Endothelial cell of umbilical vein (primary cell): ENCODE measurements around the gene GPR135. TPM values are rescaled to one million over a fixed set of nuclear protein-coding genes. Genes with fewer than 3 reads are reported as not detected.

Source experiments
- BruUV-seq: library from RNA; stranded (reverse); fragments of 400-500 nt; replicated peaks from 2 replicates; lab custom pipeline; 2021; lab: Mats Ljungman, UMichigan
- CTCF ChIA-PET: fragments of 300-600, 350-600 bp; sonication (Branson Sonifier 250); formaldehyde crosslinking; loops from one replicate; lab custom pipeline; 2021; ENCODE audit warnings: antibody characterized with exemption, inconsistent platforms; lab: Charles Lee
- POLR2A ChIA-PET: fragments of 300-600, 350-600 bp; sonication (Branson Sonifier 250); formaldehyde crosslinking; loops from one replicate; lab custom pipeline; 2021; ENCODE audit warnings: antibody characterized with exemption, inconsistent platforms; lab: Charles Lee
- DNase-seq: peaks from one replicate; pipeline ENCODE4 v3.0.0-alpha.2; 2011; ENCODE audit warnings: low read depth, low spot score
- FAIRE-seq: peaks from 2 replicates; lab custom pipeline; 2011; peaks lifted over from hg19 to GRCh38; lab: Jason Lieb, UNC
- H2AFZ ChIP-seq: 2 replicates; pipeline ENCODE4 v1.6.0; 2012; ENCODE audit warnings: low read depth, low read length, control low read depth, inconsistent platforms
- H3K27ac ChIP-seq: 2 replicates; pipeline ENCODE4 v1.5.1; 2011; ENCODE audit warnings: low read depth, mild to moderate bottlenecking, control low read depth, low read length, moderate library complexity; ENCODE audit not compliant: insufficient read depth
- H3K27me3 ChIP-seq, 2 experiments: 2 replicates each; pipeline versions ENCODE4 v1.6.0 to v1.6.1; 2011; ENCODE audit warnings: low read length in 2 of 2, mixed read lengths in 1 of 2; ENCODE audit not compliant: control insufficient read depth in 2 of 2, insufficient read depth in 2 of 2
- H3K36me3 ChIP-seq, 2 experiments: 2 replicates in 1 of 2; 3 replicates in 1 of 2; pipeline ENCODE4 v1.5.1; 2011; ENCODE audit warnings: low read length in 2 of 2, mild to moderate bottlenecking in 1 of 2, moderate library complexity in 1 of 2; ENCODE audit not compliant: control insufficient read depth in 2 of 2, insufficient read depth in 2 of 2; ENCODE audit errors: extremely low read depth in 1 of 2
- H3K4me1 ChIP-seq: 3 replicates; pipeline ENCODE4 v1.5.1; 2011; ENCODE audit warnings: mild to moderate bottlenecking, low read length; ENCODE audit not compliant: control insufficient read depth, insufficient read depth; ENCODE audit errors: extremely low read depth
- H3K4me2 ChIP-seq: 2 replicates; pipeline ENCODE4 v1.6.1; 2011; ENCODE audit warnings: low read length, control low read depth, mixed read lengths; ENCODE audit not compliant: insufficient read depth
- H3K4me3 ChIP-seq, 3 experiments: fragments of 200-600 bp in 1 of 3; sonication (generic), shearing (Covaris generic) in 1 of 3; replicated peaks in 1 of 3; 2 replicates each; pipeline ENCODE4 v1.5.1; 2011 to 2016; ENCODE audit warnings: control low read depth in 3 of 3, low read length in 3 of 3, mild to moderate bottlenecking in 2 of 3, inconsistent platforms in 1 of 3, low read depth in 1 of 3, moderate library complexity in 1 of 3; ENCODE audit not compliant: insufficient read depth in 1 of 3
- H3K79me2 ChIP-seq: 2 replicates; pipeline ENCODE4 v1.6.0; 2012; ENCODE audit warnings: low read length, inconsistent platforms; ENCODE audit not compliant: control insufficient read depth, insufficient read depth
- H3K9ac ChIP-seq: replicated peaks from 2 replicates; pipeline ENCODE3; 2011; ENCODE audit warnings: low read length, control low read depth; ENCODE audit not compliant: insufficient read depth; ENCODE audit errors: extremely low read depth
- H3K9me1 ChIP-seq: replicated peaks from 3 replicates; pipeline ENCODE4 v1.6.0; 2011; ENCODE audit warnings: mild to moderate bottlenecking, low read length; ENCODE audit not compliant: control insufficient read depth, insufficient read depth; ENCODE audit errors: extremely low read depth
- H3K9me3 ChIP-seq: replicated peaks from 2 replicates; pipeline ENCODE4 v1.5.1; 2012; ENCODE audit warnings: low read length, inconsistent platforms; ENCODE audit not compliant: control insufficient read depth, insufficient read depth
- H4K20me1 ChIP-seq: replicated peaks from 2 replicates; pipeline ENCODE3; 2011; ENCODE audit warnings: mild to moderate bottlenecking, low read length; ENCODE audit not compliant: control insufficient read depth, insufficient read depth; ENCODE audit errors: extremely low read depth
- EZH2 ChIP-seq: IDR thresholded peaks from 2 replicates; pipeline ENCODE4 v1.6.1; 2012; ENCODE audit warnings: borderline replicate concordance, low read depth, mild to moderate bottlenecking, moderate library complexity, low read length, inconsistent platforms; ENCODE audit not compliant: severe bottlenecking
- FOS ChIP-seq: IDR thresholded peaks from 2 replicates; pipeline ENCODE4 v1.6.1; 2011; ENCODE audit warnings: mild to moderate bottlenecking, low read length, moderate library complexity, borderline replicate concordance; ENCODE audit not compliant: insufficient read depth
- GATA2 ChIP-seq: IDR thresholded peaks from 2 replicates; pipeline ENCODE4 v1.7.0; 2011; ENCODE audit warnings: low read depth, mild to moderate bottlenecking, moderate library complexity, mixed read lengths, low read length; ENCODE audit not compliant: insufficient read length, insufficient read depth
- JUN ChIP-seq: IDR thresholded peaks from 2 replicates; pipeline ENCODE4 v1.6.1; 2011; ENCODE audit warnings: borderline replicate concordance, low read depth; ENCODE audit not compliant: insufficient read length, insufficient read depth
- MYC ChIP-seq: IDR thresholded peaks from one replicate; pipeline ENCODE4 v1.6.1; 2011; ENCODE audit warnings: mild to moderate bottlenecking, low read depth, low read length
- POLR2A ChIP-seq: IDR thresholded peaks from 2 replicates; pipeline ENCODE4 v1.6.1; 2012; ENCODE audit warnings: low read depth, mild to moderate bottlenecking, control low read depth, low read length
- POLR2AphosphoS5 ChIP-seq: IDR thresholded peaks from 2 replicates; pipeline ENCODE4 v1.6.1; 2012; ENCODE audit warnings: low read depth, mild to moderate bottlenecking, control low read depth, low read length, moderate library complexity; ENCODE audit not compliant: insufficient read depth
- dilution Hi-C: fragments of 300-500 bp; cut with MboI; formaldehyde crosslinking; loops from one replicate; pipeline ENCODE4 v1.15.0; 2019; ENCODE audit warnings: low sequenced_read_pairs; ENCODE audit not compliant: extremely low pct_ligation_motif_present
- intact Hi-C: fragments of 100-400 bp; cut with micrococcal nuclease; formaldehyde crosslinking; loops from one replicate; pipeline ENCODE4 v1.10.0; 2022
- polyA plus RNA-seq, 4 experiments: library from polyadenylated mRNA; depleted of rRNA in 3 of 4; stranded (reverse) in 3 of 4; unstranded in 1 of 4; fragments of >200 nt; gene quantifications; 2 replicates each; pipeline versions ENCODE4 v1.2.1 to v1.2.3, GENCODE V29; 2011 to 2012; ENCODE audit warnings: missing spikeins in 1 of 4
- total RNA-seq: library from RNA; stranded (reverse); gene quantifications from 2 replicates; pipeline ENCODE4 v1.2.3, GENCODE V29; 2021
- TF ChIP-seq, protein P1 (sequence below), 2 donors: IDR thresholded peaks; 1 replicate in 1 of 2; 2 replicates in 1 of 2; pipeline ENCODE4 v1.5.1; 2011; ENCODE audit warnings: low read length in 2 of 2, mild to moderate bottlenecking in 2 of 2, moderate library complexity in 2 of 2, control low read depth in 1 of 2, inconsistent platforms in 1 of 2, low read depth in 1 of 2; ENCODE audit not compliant: insufficient read depth in 1 of 2; ENCODE audit errors: extremely low read depth in 1 of 2
- TF ChIP-seq, protein P2 (sequence below): IDR thresholded peaks from 2 replicates; pipeline ENCODE4 v1.6.1; 2011; ENCODE audit not compliant: insufficient read depth, insufficient read length

The GPR135 gene
- total and polyA plus RNA-seq, 2 donors (not counting 3 experiments of a cell fraction or from before 2014, with no cell fraction given) = 0.80 to 3.4 TPM

- no TSS peak for BruUV-seq
- Histone ChIP-seq H3K4me2 (no peak overlapping the region), H3K4me3 (no peak overlapping the region), H4K20me1 (no peaks in the 10 kb centered on the region), H2AFZ (peak overlapping the region; percentile 34), H3K9me1 (no peaks in the 10 kb centered on the region), H3K27ac (no peak overlapping the region), H3K4me1 (peaks cover 11% of the 10 kb centered on the region), H3K79me2 (no peaks in the 10 kb centered on the region), H3K9me3 (no peaks in the 10 kb centered on the region), H3K27me3 (no peaks in the 10 kb centered on the region), H3K36me3 (no peaks in the 10 kb centered on the region), H3K9ac (no peak overlapping the region)
- ChIA-PET CTCF (interaction anchor here (1.0 to 1.1 kb wide), 4 partner anchors 18 to 300 kb away, joined by 3 to 8 read pairs (median 4); no protein-coding TSS in a partner anchor), POLR2A (no interaction called here)
- intact Hi-C loops (no loop called here), dilution Hi-C loops (no loop called here)
- FAIRE-seq (peak; percentile 63), DNase-seq (no peak)
- TF ChIP-seq, protein P1, sequence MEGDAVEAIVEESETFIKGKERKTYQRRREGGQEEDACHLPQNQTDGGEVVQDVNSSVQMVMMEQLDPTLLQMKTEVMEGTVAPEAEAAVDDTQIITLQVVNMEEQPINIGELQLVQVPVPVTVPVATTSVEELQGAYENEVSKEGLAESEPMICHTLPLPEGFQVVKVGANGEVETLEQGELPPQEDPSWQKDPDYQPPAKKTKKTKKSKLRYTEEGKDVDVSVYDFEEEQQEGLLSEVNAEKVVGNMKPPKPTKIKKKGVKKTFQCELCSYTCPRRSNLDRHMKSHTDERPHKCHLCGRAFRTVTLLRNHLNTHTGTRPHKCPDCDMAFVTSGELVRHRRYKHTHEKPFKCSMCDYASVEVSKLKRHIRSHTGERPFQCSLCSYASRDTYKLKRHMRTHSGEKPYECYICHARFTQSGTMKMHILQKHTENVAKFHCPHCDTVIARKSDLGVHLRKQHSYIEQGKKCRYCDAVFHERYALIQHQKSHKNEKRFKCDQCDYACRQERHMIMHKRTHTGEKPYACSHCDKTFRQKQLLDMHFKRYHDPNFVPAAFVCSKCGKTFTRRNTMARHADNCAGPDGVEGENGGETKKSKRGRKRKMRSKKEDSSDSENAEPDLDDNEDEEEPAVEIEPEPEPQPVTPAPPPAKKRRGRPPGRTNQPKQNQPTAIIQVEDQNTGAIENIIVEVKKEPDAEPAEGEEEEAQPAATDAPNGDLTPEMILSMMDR (IDR thresholded peaks at IDR 0.05; ENCODE audit: extremely low read depth in 1 of 2, insufficient read depth in 1 of 2, low read depth in 1 of 2, low read length in 2 of 2) = no peak
- TF ChIP-seq POLR2A (no peak), MYC (no peak), POLR2AphosphoS5 (no peak), GATA2 (no peak), EZH2 (no peak), JUN (no peak), FOS (no peak)
- TF ChIP-seq, protein P2, sequence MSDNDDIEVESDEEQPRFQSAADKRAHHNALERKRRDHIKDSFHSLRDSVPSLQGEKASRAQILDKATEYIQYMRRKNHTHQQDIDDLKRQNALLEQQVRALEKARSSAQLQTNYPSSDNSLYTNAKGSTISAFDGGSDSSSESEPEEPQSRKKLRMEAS = no peak
Observed at GRCh38 chr14:59425322-59425935, 39.8 kb downstream of the GPR135 start.
